Measurements from ENCODE around the gene CMSS1. TPM values are rescaled to one million over a fixed set of nuclear protein-coding genes. Genes with fewer than 3 reads are reported as not detected.

Gene CMSS1
- polyA plus RNA-seq, 1 donor, result 20.2 TPM

DNA sequence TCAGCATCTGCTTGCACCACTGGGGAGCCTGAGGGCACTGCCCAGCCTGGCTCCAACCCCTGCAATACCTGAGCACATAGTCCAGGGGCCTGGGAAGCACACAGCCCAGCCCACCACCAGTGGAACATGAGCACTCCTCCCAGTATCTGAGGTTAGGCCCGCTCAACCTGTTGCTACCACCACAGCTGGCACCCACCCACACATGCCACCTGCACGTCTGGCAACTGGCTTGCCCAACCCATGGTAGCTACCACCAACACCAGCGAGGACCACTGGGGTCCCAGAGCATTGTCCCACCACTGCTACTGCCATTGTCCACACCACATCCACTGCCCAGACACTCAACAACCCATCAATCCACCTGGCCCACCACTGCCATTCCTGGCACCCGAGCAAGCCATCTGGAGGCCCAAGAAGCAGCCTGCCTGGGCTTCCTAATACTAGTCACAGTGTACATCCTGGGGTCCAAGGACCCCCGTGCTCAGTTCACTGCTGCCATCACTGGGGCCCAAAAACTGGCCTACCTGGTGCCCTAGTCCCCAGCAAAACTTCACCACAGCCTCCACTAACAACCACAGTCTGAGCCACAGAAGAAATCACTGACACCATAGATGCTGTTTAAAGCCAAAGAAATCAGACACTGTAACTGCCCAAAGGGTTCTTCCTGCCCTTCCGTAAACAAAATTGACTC, 381.1 kb downstream of the CMSS1 start:
- no peaks in the 10 kb centered on the region for H3K36me3 ChIP-seq (ENCODE audit: control insufficient read depth, insufficient read depth, low read length)
- no peaks in the 10 kb centered on the region for H3K27me3 ChIP-seq (ENCODE audit: control insufficient read depth, insufficient read depth, low read length)
- DNase-seq, result no peak
- no peaks in the 10 kb centered on the region for H3K4me1 ChIP-seq (ENCODE audit: control insufficient read depth, insufficient read depth, low read length)
- no peak overlapping the region for H3K27ac ChIP-seq (ENCODE audit: low read length)
- no CpG with 5 or more reads among the region's 6 CpGs for WGBS (ENCODE audit: insufficient coverage, low lambda C conversion rate)
- no peak overlapping the region for H3K4me3 ChIP-seq (ENCODE audit: low read length)
- H3K9me3 ChIP-seq (ENCODE audit: control insufficient read depth, low read depth, low read length), result peaks cover 8% of the 10 kb centered on the region

- no peaks in the 10 kb centered on the region for H3K27me3 ChIP-seq (ENCODE audit: control insufficient read depth, insufficient read depth, low read length)
- no peaks in the 10 kb centered on the region for H3K9me3 ChIP-seq (ENCODE audit: control insufficient read depth, low read depth, low read length)
- no peak for DNase-seq
- H3K27ac ChIP-seq (ENCODE audit: low read length), result no peak overlapping the region
- H3K4me1 ChIP-seq (ENCODE audit: control insufficient read depth, insufficient read depth, low read length), result peaks cover 6% of the 10 kb centered on the region
- WGBS (ENCODE audit: insufficient coverage, low lambda C conversion rate), result no CpG with 5 or more reads among the region's 2 CpGs
- no peaks in the 10 kb centered on the region for H3K36me3 ChIP-seq (ENCODE audit: control insufficient read depth, insufficient read depth, low read length)
- H3K4me3 ChIP-seq (ENCODE audit: low read length), result no peak overlapping the region
Observed at GRCh38 chr3:100205171-100205570, 387.5 kb downstream of the CMSS1 start.

- Histone ChIP-seq H3K4me1 (ENCODE audit: control insufficient read depth, insufficient read depth, low read length) (peaks cover 11% of the 10 kb centered on the region), H3K4me3 (ENCODE audit: low read length) (no peak overlapping the region), H3K9me3 (ENCODE audit: control insufficient read depth, low read depth, low read length) (no peaks in the 10 kb centered on the region), H3K27ac (ENCODE audit: low read length) (no peak overlapping the region), H3K27me3 (ENCODE audit: control insufficient read depth, insufficient read depth, low read length) (no peaks in the 10 kb centered on the region), H3K36me3 (ENCODE audit: control insufficient read depth, insufficient read depth, low read length) (no peaks in the 10 kb centered on the region)
- no CpG with 5 or more reads among the region's 1 CpG for WGBS (ENCODE audit: insufficient coverage, low lambda C conversion rate)
- DNase-seq, result no peak
Observed at GRCh38 chr3:100206687-100207086, 389.0 kb downstream of the CMSS1 start.

- H3K4me1 ChIP-seq (ENCODE audit: control insufficient read depth, insufficient read depth, low read length), result peaks cover 11% of the 10 kb centered on the region
- H3K9me3 ChIP-seq (ENCODE audit: control insufficient read depth, low read depth, low read length), result no peaks in the 10 kb centered on the region
- WGBS (ENCODE audit: insufficient coverage, low lambda C conversion rate), result no CpG with 5 or more reads among the region's 3 CpGs
- no peak for DNase-seq
- H3K27ac ChIP-seq (ENCODE audit: low read length), result no peak overlapping the region
- no peaks in the 10 kb centered on the region for H3K27me3 ChIP-seq (ENCODE audit: control insufficient read depth, insufficient read depth, low read length)
- no peaks in the 10 kb centered on the region for H3K36me3 ChIP-seq (ENCODE audit: control insufficient read depth, insufficient read depth, low read length)
- H3K4me3 ChIP-seq (ENCODE audit: low read length), result no peak overlapping the region
Observed at GRCh38 chr3:100207886-100208285, 390.2 kb downstream of the CMSS1 start.

GRCh38 chr3:100209169-100209568, 391.5 kb downstream of the CMSS1 start:
- Histone ChIP-seq H3K36me3 (ENCODE audit: control insufficient read depth, insufficient read depth, low read length) (no peaks in the 10 kb centered on the region), H3K9me3 (ENCODE audit: control insufficient read depth, low read depth, low read length) (no peaks in the 10 kb centered on the region), H3K27me3 (ENCODE audit: control insufficient read depth, insufficient read depth, low read length) (no peaks in the 10 kb centered on the region), H3K4me3 (ENCODE audit: low read length) (no peak overlapping the region), H3K4me1 (ENCODE audit: control insufficient read depth, insufficient read depth, low read length) (peaks cover 11% of the 10 kb centered on the region), H3K27ac (ENCODE audit: low read length) (no peak overlapping the region)
- DNase-seq, result no peak
- no CpG with 5 or more reads among the region's 2 CpGs for WGBS (ENCODE audit: insufficient coverage, low lambda C conversion rate)

DNA sequence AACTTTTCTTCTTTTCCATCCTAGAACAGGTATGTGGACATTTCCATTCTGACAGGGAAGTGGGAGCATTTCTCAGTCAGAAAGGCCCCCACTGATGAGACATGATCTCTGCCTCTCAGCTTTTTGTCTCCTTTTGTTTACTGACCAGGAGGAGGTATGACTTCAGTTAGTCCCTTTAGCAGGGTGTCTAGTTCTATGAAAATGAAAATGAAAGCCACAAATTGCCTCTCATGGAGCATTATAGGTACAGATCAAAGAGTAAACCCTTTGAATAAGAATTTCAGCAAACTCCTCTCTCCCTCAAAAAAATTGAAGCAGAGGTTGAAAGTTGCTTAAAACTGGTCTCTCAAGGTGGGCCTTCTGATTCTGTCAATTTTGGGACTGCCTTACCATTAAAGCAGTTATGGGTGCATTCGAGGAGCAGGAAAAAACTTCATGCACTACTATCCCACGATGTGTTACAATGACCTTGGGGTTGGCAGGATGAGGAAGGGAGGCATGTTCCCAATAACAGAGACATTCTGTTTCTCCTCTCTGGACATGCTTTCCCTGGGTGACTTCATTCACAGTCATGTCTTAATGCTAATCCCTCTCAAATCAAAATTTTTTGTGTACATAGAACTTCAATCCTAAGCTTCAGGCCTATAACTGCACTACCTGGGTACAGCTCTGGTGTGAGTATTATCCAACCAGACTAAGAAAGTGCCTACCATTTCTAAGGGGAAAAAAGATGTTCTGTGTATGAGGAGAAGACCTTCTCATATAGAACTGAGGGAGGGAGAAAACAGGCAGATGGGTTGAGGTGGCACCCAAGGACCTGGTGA, 392.5 kb downstream of the CMSS1 start:
- DNase-seq, result peak in 1 of 2 donors; percentile 67
- Histone ChIP-seq H3K4me1 (ENCODE audit: control insufficient read depth, insufficient read depth, low read length) (peaks cover 11% of the 10 kb centered on the region), H3K4me3 (ENCODE audit: low read length) (no peak overlapping the region), H3K27ac (ENCODE audit: low read length) (peak overlapping the region; percentile 67), H3K27me3 (ENCODE audit: control insufficient read depth, insufficient read depth, low read length) (no peaks in the 10 kb centered on the region), H3K36me3 (ENCODE audit: control insufficient read depth, insufficient read depth, low read length) (no peaks in the 10 kb centered on the region), H3K9me3 (ENCODE audit: control insufficient read depth, low read depth, low read length) (no peaks in the 10 kb centered on the region)
- WGBS (ENCODE audit: insufficient coverage, low lambda C conversion rate), result no CpG with 5 or more reads among the region's 2 CpGs

DNA sequence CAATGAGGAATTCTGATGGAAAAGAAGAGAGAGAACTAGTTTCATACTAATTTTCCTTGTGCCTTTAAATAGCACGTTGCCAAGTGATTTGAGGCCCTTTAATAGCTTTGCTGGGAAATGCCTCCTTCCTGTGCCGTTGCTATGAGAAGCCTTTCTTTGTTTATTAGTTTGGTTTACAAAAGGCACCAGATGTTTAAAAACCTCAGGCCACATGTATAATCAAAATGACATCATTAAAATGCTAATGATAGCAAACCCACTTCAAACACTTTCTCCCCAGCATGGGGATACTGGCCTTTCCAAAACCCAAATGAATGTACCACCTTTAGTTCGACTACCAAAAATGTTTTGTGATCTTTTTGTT, 393.1 kb downstream of the CMSS1 start:
- Histone ChIP-seq H3K9me3 (ENCODE audit: control insufficient read depth, low read depth, low read length) (no peaks in the 10 kb centered on the region), H3K27ac (ENCODE audit: low read length) (peak overlapping the region; percentile 67), H3K36me3 (ENCODE audit: control insufficient read depth, insufficient read depth, low read length) (no peaks in the 10 kb centered on the region), H3K27me3 (ENCODE audit: control insufficient read depth, insufficient read depth, low read length) (no peaks in the 10 kb centered on the region), H3K4me1 (ENCODE audit: control insufficient read depth, insufficient read depth, low read length) (peaks cover 11% of the 10 kb centered on the region), H3K4me3 (ENCODE audit: low read length) (no peak overlapping the region)
- DNase-seq, result peak; percentile 53 to 70
- no CpG with 5 or more reads among the region's 3 CpGs for WGBS (ENCODE audit: insufficient coverage, low lambda C conversion rate)

- H3K4me3 ChIP-seq (ENCODE audit: low read length), result no peak overlapping the region
- no peak for DNase-seq
- H3K36me3 ChIP-seq (ENCODE audit: control insufficient read depth, insufficient read depth, low read length), result no peaks in the 10 kb centered on the region
- no CpG with 5 or more reads among the region's 7 CpGs for WGBS (ENCODE audit: insufficient coverage, low lambda C conversion rate)
- H3K27me3 ChIP-seq (ENCODE audit: control insufficient read depth, insufficient read depth, low read length), result no peaks in the 10 kb centered on the region
- peaks cover 11% of the 10 kb centered on the region for H3K4me1 ChIP-seq (ENCODE audit: control insufficient read depth, insufficient read depth, low read length)
- no peaks in the 10 kb centered on the region for H3K9me3 ChIP-seq (ENCODE audit: control insufficient read depth, low read depth, low read length)
- no peak overlapping the region for H3K27ac ChIP-seq (ENCODE audit: low read length)
Observed at GRCh38 chr3:100213891-100214573, 396.4 kb downstream of the CMSS1 start.

DNA sequence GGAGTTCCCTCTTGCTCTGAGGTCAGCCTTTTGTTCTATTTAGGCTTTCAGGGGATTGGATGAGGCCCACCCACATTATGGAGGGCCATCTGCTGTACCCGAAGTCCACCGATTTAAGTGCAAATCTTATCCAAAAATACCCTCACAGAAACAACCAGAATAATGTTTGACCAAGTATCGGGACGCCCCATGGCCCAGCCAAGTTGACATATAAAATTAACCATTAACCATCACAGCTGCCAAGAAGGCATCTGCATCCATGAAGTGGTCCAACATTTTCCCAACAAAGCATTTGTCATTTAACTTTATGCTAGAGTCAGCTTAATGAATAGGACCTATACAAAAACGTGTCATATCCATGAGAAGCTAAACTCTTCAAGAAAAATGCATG, 396.9 kb downstream of the CMSS1 start:
- no peaks in the 10 kb centered on the region for H3K36me3 ChIP-seq (ENCODE audit: control insufficient read depth, insufficient read depth, low read length)
- H3K9me3 ChIP-seq (ENCODE audit: control insufficient read depth, low read depth, low read length), result no peaks in the 10 kb centered on the region
- H3K27me3 ChIP-seq (ENCODE audit: control insufficient read depth, insufficient read depth, low read length), result no peaks in the 10 kb centered on the region
- no peak overlapping the region for H3K4me3 ChIP-seq (ENCODE audit: low read length)
- DNase-seq, result no peak
- H3K27ac ChIP-seq (ENCODE audit: low read length), result no peak overlapping the region
- WGBS (ENCODE audit: insufficient coverage, low lambda C conversion rate), result 88% methylated on average over 1 of the region's 5 CpGs
- H3K4me1 ChIP-seq (ENCODE audit: control insufficient read depth, insufficient read depth, low read length), result peaks cover 11% of the 10 kb centered on the region

DNA sequence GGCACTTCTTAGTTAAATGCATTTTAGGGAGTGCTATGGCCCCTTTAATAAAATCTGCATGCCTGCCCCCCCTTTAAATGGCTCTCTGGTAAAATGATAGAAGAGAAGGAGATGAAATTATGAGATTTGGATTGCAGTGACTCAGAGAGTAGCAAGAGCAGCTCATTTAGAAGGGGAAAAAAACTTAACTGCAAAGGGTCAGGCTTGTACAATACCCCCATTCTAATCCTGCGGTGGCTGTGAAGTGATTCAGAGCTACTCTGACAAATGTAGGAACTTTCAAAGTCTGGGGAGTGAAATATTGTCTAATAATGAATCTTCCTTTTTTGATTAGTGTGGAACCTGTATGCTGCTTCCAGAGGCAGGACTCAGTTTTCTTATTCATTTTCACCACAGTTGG, 399.1 kb downstream of the CMSS1 start:
- DNase-seq, result no peak
- Histone ChIP-seq H3K36me3 (ENCODE audit: control insufficient read depth, insufficient read depth, low read length) (no peaks in the 10 kb centered on the region), H3K9me3 (ENCODE audit: control insufficient read depth, low read depth, low read length) (peaks cover 2% of the 10 kb centered on the region), H3K27ac (ENCODE audit: low read length) (no peak overlapping the region), H3K4me3 (ENCODE audit: low read length) (no peak overlapping the region), H3K4me1 (ENCODE audit: control insufficient read depth, insufficient read depth, low read length) (no peaks in the 10 kb centered on the region), H3K27me3 (ENCODE audit: control insufficient read depth, insufficient read depth, low read length) (no peaks in the 10 kb centered on the region)
- no CpG with 5 or more reads among the region's 1 CpG for WGBS (ENCODE audit: insufficient coverage, low lambda C conversion rate)
